IMR-90 (cell line): ENCODE data around the gene MAGI2.

Experiments used
- CEBPB ChIP-seq: IDR thresholded peaks from 2 replicates; pipeline ENCODE4 v1.6.1; 2012; ENCODE audit warnings: low read depth, low read length, improper control_type of control experiment
- CHD1 ChIP-seq: IDR thresholded peaks from 2 replicates; pipeline ENCODE4 v1.6.1; 2012; ENCODE audit warnings: low read depth, low read length, improper control_type of control experiment
- CTCF ChIP-seq: conservative IDR thresholded peaks from 2 replicates; pipeline ENCODE4 v1.5.1; 2012; ENCODE audit warnings: mild to moderate bottlenecking, low read depth, low read length, improper control_type of control experiment
- MAFK ChIP-seq: IDR thresholded peaks from 2 replicates; pipeline ENCODE4 v1.6.1; 2012; ENCODE audit warnings: low read depth, low read length, improper control_type of control experiment
- MAZ ChIP-seq: IDR thresholded peaks from 2 replicates; pipeline ENCODE4 v1.6.1; 2012; ENCODE audit warnings: low read depth, mild to moderate bottlenecking, low read length, improper control_type of control experiment, moderate library complexity, borderline replicate concordance
- MXI1 ChIP-seq: IDR thresholded peaks from 2 replicates; pipeline ENCODE4 v1.6.1; 2012; ENCODE audit warnings: low read depth, mild to moderate bottlenecking, low read length, moderate library complexity, borderline replicate concordance
- RAD21 ChIP-seq: IDR thresholded peaks from 2 replicates; pipeline ENCODE4 v1.6.1; 2012; ENCODE audit warnings: low read length, improper control_type of control experiment
- RCOR1 ChIP-seq: IDR thresholded peaks from 2 replicates; pipeline ENCODE4 v1.6.1; 2012; ENCODE audit warnings: mild to moderate bottlenecking, low read length, improper control_type of control experiment; ENCODE audit not compliant: insufficient replicate concordance

- TF ChIP-seq CHD1 (no peak), CEBPB (no peak), CTCF (no peak), MAZ (no peak), MXI1 (no peak), MAFK (no peak), RAD21 (no peak), RCOR1 (no peak)
Observed at GRCh38 chr7:78709658-78710057, 743.8 kb downstream of the MAGI2 start.
